Astrocyte of the cerebellum (primary cell): Measurements from ENCODE around the gene PREX1.

Experiments
- DNase-seq: peaks from one replicate; pipeline ENCODE4 v3.0.0-alpha.2; 2011; ENCODE audit warnings: low read depth
- H3K4me3 ChIP-seq: 2 replicates; pipeline ENCODE4 v1.5.1; 2011; ENCODE audit warnings: mild to moderate bottlenecking, low read depth, low read length, moderate library complexity
- in situ Hi-C: cut with HindIII; loops from 2 replicates; pipeline ENCODE4 v1.10.0; 2017; ENCODE audit warnings: low sequenced_read_pairs
- TF ChIP-seq, protein P1 (sequence below): IDR thresholded peaks from 2 replicates; pipeline ENCODE4 v1.5.1; 2012; ENCODE audit warnings: low read length, low read depth, moderate library complexity, mild to moderate bottlenecking; ENCODE audit errors: missing control alignments

PREX1 gene

DNA sequence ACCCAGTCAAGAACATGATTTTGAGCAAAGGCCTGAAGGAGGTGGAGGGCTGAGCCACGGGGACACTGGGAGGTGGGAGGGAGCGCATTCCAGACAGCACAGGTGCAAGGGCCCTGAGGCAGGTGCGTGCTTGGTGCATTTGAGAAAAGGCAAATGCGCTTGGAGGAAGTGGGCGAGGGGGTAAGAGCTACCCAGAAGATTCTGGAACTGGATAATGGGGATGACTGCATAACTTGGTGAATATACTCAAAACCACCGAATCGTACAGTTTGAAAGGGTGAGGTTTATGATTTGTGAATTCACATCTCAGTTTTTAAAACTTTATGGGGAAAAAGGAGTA lies 9.8 kb downstream of the PREX1 start:
- in situ Hi-C loops, result no loop called here
- no peak for DNase-seq
- no peak overlapping the region for H3K4me3 ChIP-seq
- TF ChIP-seq, protein P1, sequence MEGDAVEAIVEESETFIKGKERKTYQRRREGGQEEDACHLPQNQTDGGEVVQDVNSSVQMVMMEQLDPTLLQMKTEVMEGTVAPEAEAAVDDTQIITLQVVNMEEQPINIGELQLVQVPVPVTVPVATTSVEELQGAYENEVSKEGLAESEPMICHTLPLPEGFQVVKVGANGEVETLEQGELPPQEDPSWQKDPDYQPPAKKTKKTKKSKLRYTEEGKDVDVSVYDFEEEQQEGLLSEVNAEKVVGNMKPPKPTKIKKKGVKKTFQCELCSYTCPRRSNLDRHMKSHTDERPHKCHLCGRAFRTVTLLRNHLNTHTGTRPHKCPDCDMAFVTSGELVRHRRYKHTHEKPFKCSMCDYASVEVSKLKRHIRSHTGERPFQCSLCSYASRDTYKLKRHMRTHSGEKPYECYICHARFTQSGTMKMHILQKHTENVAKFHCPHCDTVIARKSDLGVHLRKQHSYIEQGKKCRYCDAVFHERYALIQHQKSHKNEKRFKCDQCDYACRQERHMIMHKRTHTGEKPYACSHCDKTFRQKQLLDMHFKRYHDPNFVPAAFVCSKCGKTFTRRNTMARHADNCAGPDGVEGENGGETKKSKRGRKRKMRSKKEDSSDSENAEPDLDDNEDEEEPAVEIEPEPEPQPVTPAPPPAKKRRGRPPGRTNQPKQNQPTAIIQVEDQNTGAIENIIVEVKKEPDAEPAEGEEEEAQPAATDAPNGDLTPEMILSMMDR, result no peak

DNA sequence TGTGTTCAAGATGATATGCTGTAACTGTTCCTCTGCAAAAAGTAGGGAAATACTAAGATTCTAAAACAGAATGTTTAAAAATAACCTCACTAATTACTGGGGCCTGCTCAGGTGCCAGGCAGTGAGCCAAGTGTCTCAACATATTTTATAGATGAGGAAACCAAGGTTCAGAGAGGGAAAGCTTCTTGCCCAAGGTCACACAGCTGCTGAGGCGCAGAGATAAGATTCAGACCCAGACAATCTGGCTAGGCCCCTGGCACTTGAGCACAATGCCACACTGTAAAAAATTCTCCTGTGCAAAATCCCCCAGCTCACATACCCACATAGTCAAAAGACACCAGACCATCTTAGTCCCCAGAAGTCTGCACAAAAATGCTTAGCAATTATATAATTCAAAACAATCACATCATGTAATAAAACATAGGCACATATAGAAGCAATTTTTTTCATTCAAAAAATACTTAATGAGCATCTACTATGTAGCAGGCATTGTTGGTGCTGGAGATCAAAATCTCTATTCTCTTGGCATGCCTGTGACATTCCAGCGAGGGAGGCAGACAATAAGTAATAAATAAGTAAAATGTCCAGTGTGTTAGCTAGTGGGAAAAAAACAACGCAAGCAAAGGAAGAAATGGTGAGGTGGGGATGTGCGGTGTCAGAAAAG lies 10.3 kb downstream of the PREX1 start:
- H3K4me3 ChIP-seq, result no peak overlapping the region
- in situ Hi-C loops, result no loop called here
- DNase-seq, result no peak
- TF ChIP-seq, protein P1, result no peak

DNA sequence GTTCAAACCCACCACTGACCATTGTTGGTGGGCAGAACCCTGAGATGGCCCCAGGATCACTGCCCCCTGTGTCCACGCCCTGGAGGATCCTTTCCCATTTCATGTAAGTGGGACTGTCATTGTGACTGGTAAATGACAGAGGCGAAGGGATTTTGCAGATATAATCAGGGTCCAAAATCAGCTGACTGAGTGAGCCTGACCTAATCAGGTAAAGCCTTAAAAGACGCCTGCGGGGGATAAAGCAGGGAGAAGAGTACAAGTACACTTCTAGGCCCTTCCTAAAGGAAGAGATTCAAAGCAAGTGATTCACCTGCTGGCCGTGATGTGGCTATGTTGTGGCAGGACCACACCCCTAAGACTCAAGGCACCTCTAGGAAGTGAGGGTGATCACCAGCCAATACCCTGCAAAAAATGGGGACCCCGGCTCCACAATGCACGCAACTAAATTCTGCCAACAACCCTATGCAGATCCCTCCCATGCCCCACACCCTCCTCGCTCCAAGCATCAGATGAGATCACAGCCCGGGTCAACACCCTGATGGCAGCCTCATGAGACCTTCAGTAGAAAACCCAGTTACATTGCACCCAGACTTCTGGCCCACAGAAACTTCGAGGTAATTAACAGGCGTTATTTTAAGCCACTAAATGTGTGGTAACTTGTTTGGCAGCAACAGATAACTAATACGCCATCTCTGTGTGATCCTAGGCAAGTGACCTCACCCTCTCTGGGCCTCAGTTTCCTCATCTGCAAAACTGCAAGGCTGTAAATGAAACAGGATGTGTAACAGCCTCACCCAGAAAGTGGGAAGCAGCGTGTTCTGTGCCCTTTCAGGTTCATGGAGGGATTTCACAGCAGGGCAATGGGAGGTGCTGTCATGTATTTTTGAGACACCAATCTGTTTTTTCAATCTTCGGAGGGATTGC lies 11.3 kb downstream of the PREX1 start:
- in situ Hi-C loops, result no loop called here
- H3K4me3 ChIP-seq, result no peak overlapping the region
- DNase-seq, result no peak
- TF ChIP-seq, protein P1, result no peak

DNA sequence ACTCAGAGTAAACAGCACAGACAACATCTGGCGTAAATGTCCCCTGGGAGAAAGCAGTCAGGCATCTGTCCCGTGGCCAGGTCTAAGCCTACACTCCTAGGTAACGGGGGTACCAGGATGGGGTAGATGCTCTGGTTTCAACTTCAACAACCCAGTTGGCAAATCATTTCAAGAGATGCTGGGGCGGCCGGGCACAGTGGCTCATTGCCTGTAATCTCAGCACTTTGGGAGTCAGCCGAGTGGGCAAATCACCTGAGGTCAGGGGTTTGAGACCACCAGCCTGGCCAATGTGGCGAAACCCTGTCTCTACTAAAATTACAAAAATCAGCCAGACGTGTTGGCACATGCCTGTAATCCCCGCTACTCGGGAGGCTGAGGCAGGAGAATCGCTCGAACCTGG lies 12.3 kb downstream of the PREX1 start:
- DNase-seq, result no peak
- TF ChIP-seq, protein P1, result no peak
- in situ Hi-C loops, result no loop called here
- no peak overlapping the region for H3K4me3 ChIP-seq

DNA sequence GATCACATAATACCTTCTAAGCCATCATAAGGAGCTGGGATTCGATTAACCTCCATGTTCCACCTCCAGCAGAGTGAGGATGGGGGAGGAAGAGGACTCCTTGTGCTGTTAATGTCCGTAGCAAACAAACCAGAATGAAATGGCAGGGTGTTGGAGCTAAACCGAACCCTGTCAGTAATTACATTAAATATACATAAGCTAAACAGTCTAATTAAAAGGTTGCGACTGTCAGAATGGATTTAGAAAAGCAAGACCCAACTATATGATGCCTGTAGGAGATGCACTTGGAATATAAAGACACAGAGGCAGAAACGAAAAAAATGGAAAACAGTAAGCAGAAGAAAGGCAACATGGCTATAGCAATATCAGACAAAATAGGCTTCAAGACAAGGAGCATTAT lies 13.2 kb downstream of the PREX1 start:
- no peak for DNase-seq
- TF ChIP-seq, protein P1, result no peak
- no peak overlapping the region for H3K4me3 ChIP-seq
- in situ Hi-C loops, result no loop called here

DNA sequence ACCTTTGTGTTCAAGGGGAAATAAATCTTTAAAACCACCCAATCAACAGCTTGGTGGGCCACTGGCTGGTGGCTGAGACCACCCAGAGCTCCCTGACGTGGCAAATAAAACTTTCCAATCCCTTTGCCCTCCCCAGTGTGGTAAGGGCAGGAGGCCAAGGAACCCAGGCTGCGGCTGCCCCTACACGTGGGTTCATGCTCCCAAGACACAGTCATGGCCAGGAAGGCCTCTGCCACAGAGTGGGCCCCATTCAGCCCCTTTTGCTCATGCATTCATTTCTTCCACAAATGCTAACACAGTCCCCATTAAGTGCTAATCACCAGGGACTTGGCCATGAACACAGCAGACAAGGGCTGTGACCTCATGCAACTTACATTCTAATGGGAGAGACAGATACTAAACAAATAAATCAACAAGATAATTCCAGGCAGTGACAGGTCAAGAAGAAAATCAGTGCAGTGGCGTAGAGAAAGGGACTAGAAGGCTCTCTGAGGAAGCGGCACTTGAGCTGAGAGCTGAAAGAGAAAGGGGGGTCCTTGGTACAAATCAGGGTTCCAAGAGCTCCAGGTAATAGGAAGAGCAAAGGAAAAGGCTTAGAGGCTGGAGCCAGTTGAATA lies 13.8 kb downstream of the PREX1 start:
- TF ChIP-seq, protein P1, result no peak
- in situ Hi-C loops, result no loop called here
- DNase-seq, result no peak
- no peak overlapping the region for H3K4me3 ChIP-seq
